Measurements from ENCODE around the gene PLBD2.

Gene PLBD2

GRCh38 chr12:113439606-113440030 lies 81.2 kb downstream of the PLBD2 start:
- no peak overlapping the region for H3K4me3 ChIP-seq (ENCODE audit: low read depth, low read length)
- TF ChIP-seq CTCF (IDR thresholded peaks at IDR 0.05; ENCODE audit: low read depth, low read length) = peak; percentile 69

GRCh38 chr12:113440336-113440735 lies 81.9 kb downstream of the PLBD2 start:
- H3K4me3 ChIP-seq (ENCODE audit: low read depth, low read length) = no peak overlapping the region
- TF ChIP-seq CTCF (IDR thresholded peaks at IDR 0.05; ENCODE audit: low read depth, low read length) = no peak
